Embryonic facial prominence (tissue), 1 donor: ENCODE data around the gene CACNA2D1.
A peak's percentile ranks its signal among the peaks of the same experiment; 100 is the strongest.

Source experiments
- DNase-seq: peaks from one replicate; pipeline ENCODE4 v3.0.0-alpha.2; 2016; ENCODE audit errors: extremely low spot score

CACNA2D1 gene

GRCh38 chr7:82284936-82285519, 158.5 kb downstream of the CACNA2D1 start:
- no peak for DNase-seq

- DNase-seq, result no peak
These were observed 168.2 kb downstream of the CACNA2D1 start for GRCh38 chr7:82275342-82275741.

GRCh38 chr7:82274681-82275080, 168.9 kb downstream of the CACNA2D1 start:
- DNase-seq, result no peak

GRCh38 chr7:82273886-82274285, 169.7 kb downstream of the CACNA2D1 start:
- no peak for DNase-seq

- no peak for DNase-seq
These were observed 172.7 kb downstream of the CACNA2D1 start for GRCh38 chr7:82270870-82271269.

GRCh38 chr7:82268632-82269031, 174.9 kb downstream of the CACNA2D1 start:
- no peak for DNase-seq

GRCh38 chr7:82266081-82266480, 177.5 kb downstream of the CACNA2D1 start:
- no peak for DNase-seq

GRCh38 chr7:82264783-82265305, 178.7 kb downstream of the CACNA2D1 start:
- DNase-seq, result no peak

GRCh38 chr7:82263920-82264782, 179.4 kb downstream of the CACNA2D1 start:
- DNase-seq, result no peak

GRCh38 chr7:82258181-82258580, 185.4 kb downstream of the CACNA2D1 start:
- DNase-seq, result no peak

GRCh38 chr7:82257118-82257695, 186.4 kb downstream of the CACNA2D1 start:
- peak; percentile 23 for DNase-seq

- DNase-seq, result no peak
These were observed 187.9 kb downstream of the CACNA2D1 start for GRCh38 chr7:82255706-82256105.

- no peak for DNase-seq
These were observed 193.0 kb downstream of the CACNA2D1 start for GRCh38 chr7:82250598-82250997.

GRCh38 chr7:82249979-82250378, 193.6 kb downstream of the CACNA2D1 start:
- no peak for DNase-seq

GRCh38 chr7:82247814-82248433, 195.7 kb downstream of the CACNA2D1 start:
- no peak for DNase-seq

- no peak for DNase-seq
These were observed 198.5 kb downstream of the CACNA2D1 start for GRCh38 chr7:82244947-82245517.

GRCh38 chr7:82241356-82241755, 202.2 kb downstream of the CACNA2D1 start:
- DNase-seq, result no peak

- DNase-seq, result no peak
These were observed 207.9 kb downstream of the CACNA2D1 start for GRCh38 chr7:82235713-82236112.

- peak; percentile 36 for DNase-seq
These were observed 209.0 kb downstream of the CACNA2D1 start for GRCh38 chr7:82234457-82235049.

- DNase-seq, result no peak
These were observed 212.6 kb downstream of the CACNA2D1 start for GRCh38 chr7:82230811-82231581.

GRCh38 chr7:82229164-82229563, 214.4 kb downstream of the CACNA2D1 start:
- DNase-seq, result no peak
